Measurements from ENCODE around the gene VPS29. TPM values are rescaled to one million over a fixed set of nuclear protein-coding genes. Genes with fewer than 3 reads are reported as not detected.

VPS29 gene
- total and polyA plus RNA-seq, 2 of the 8 experiments (the other 6 are each of a cell fraction or from before 2014, with no cell fraction given), result 59.0 to 74.6 TPM

DNA sequence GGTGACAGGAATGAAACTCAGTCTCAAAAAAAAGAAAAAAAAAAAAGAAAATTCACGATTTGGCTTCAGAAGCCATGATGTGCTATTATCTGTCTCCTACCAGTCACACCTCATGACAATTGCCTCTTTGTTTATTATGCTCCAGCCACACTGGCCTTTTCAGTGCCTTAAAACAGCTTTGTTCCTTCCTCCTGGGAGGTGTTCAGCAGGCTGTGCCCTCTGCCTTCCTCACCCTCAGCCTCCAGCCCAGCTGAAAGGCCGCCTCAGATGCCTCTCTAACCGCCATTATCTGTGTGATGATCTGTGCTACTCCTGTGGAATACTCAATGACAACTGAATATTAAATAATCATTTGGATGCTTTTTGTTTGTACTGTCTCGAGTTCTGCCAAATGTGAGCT lies 43.2 kb downstream of the VPS29 start (continued):
- TF ChIP-seq GABPA (IDR thresholded peaks at IDR 0.05; ENCODE audit: borderline replicate concordance, insufficient read depth, low read length) (no peak), NRF1 (IDR thresholded peaks at IDR 0.05; ENCODE audit: low read depth, low read length) (no peak), POLR2AphosphoS5 (IDR thresholded peaks at IDR 0.05; ENCODE audit: low read depth, low read length) (no peak), CTBP2 (IDR thresholded peaks at IDR 0.05; ENCODE audit: borderline replicate concordance, insufficient read depth, insufficient read length, low read length) (no peak)
